ENCODE measurements around the gene CPNE2.

- TF ChIP-seq POLR2A (IDR thresholded peaks at IDR 0.05) (no peak), CTCF (IDR thresholded peaks at IDR 0.05) (no peak)
These were observed 22.6 kb upstream of the CPNE2 start for GRCh38 chr16:57069635-57070370.
